Fibroblast of skin of back (primary cell): Measurements from ENCODE around the gene ARNT2.

Experiments
- DNase-seq: peaks from one replicate; pipeline ENCODE4 v3.0.0-alpha.2; 2013

Gene ARNT2

GRCh38 chr15:80518522-80518921 lies 114.3 kb downstream of the ARNT2 start:
- no peak for DNase-seq

DNA sequence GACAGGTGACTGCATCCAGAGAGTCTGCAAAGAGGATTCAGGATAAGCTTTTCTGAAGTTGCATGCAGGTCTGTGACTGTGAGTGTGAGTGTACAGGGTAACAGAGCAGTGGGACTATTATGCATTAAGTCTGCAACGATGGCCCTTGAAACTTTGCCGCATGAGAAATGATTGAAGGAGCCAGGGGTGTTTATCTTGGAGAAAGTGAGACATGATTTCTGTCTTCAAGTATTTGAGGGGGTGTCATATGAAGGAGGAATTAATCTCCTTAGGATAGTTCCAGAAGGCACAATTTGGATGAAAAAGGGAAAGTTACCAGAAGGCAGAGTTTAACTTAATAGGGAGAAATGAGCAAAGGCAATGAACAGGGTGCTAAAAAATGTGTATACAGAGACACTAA lies 119.6 kb downstream of the ARNT2 start:
- DNase-seq, result no peak

- no peak for DNase-seq
Measured at GRCh38 chr15:80525853-80526252, 121.7 kb downstream of the ARNT2 start.

DNA sequence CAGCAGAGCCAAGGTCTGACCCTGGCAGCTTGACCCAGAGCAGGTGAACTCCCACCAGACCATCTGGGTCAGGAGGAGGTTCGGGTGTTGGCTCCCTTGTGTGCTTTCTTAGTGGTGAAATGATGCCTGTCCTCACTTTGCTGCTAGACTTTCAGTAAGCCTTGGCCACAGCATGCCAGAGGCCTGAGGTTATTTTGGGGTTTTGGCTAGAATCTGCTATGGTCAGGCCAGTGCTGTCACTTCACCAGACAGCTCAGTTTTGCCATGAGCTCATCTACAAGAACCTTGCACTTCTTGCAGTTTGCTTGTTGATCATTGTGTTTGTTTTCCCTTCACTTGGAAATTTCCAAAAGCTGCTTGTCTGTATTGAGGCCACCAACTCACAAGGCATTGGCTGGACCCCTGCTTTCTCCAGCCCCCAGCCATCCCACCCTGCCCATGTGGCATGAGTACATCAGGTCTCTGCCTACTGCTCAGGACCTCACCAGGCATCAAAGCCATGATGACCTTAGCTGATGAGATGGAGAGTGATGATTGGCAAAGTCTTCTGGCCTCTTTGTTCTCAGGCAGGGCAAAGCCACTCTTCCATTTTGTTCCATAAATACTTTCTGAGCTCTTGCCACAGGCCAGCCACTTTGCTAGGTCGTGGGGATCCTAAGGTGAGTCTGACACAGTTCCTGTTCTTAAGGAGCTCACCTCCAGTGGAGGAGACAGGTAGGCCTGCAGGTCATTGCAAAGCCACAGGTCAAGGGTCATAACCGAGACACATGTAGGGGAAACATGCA lies 122.6 kb downstream of the ARNT2 start:
- peak; percentile 61 for DNase-seq

DNA sequence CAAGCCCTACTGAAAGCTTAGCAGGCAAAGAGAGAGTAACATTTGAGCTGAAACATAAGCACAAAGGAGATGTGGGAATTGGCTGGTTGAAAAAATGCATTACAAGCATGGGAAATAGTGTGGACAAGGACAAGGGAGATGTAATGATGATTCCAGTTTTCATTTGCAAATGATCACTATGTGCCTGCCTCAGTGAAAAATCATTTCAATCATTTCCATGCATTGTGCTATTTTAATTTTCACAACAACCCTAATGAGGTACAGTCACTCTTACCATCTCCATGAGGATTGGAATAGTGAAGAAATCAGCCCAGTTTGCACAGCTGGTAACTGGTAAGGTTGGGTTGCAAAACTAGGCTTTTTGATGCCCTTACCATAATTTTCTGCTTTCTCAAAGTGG lies 123.2 kb downstream of the ARNT2 start:
- DNase-seq, result no peak

DNA sequence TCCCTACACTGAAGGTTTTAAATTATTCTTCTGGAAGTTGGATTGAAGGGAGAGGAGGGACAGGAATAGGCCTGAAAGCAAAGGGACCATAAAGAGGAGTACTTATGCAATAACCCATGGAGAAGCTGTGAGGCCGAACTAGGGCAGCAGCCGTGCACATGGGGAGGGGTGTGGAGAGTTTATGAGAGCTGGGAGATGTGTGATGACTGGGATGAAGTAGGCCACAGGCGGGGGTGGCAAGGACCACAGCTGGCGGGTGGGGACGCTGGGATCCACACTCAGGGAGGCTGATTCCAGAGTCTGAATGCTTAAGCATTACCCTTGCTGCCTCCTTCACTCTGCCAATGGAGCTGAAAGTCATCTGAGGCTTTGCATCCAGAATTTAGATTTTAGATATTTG lies 123.8 kb downstream of the ARNT2 start:
- DNase-seq, result no peak

GRCh38 chr15:80530737-80531365 lies 126.7 kb downstream of the ARNT2 start:
- peak; percentile 45 for DNase-seq

GRCh38 chr15:80531388-80531787 lies 127.2 kb downstream of the ARNT2 start:
- no peak for DNase-seq

GRCh38 chr15:80531796-80532195 lies 127.6 kb downstream of the ARNT2 start:
- no peak for DNase-seq

- no peak for DNase-seq
Measured at GRCh38 chr15:80533790-80534333, 129.7 kb downstream of the ARNT2 start.

DNA sequence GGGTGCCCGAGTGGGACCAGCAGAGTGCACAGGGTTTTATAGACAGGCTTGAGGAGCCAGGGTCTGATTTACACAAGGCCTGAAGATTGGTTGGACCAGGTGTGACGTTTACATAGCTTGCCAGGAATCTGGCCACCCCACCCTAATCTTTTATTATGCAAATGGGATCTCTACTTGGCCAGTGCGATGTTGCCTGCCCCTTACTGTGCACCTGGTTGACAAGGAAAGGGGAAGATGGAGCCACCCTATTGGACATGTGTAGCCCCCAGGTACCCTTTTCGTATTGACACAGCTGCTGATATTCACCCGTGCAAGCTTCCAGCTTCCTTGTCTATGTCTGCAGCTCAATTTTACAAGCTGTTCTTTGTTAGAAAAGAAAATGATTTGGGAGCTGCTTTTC lies 132.0 kb downstream of the ARNT2 start:
- no peak for DNase-seq

GRCh38 chr15:80536716-80537115 lies 132.5 kb downstream of the ARNT2 start:
- DNase-seq, result no peak

DNA sequence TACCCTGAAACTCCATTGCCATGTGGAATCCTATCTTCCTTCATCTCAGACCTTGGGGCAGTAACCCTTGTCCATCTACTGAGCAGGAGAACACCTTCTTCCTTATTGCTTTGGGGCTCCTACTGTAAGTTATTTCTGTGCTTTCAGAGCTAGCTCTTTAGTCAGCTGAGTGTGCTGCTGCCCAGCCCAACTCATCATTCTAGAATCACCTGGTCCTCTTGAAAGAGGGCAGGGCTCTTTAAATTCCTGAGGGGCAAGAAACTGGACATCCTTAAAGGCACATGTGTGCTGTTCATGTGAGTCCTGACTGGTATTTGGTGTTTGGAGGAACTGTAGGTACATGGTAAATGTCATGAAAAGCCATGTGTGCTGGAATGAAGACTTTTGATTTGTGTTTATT lies 140.9 kb downstream of the ARNT2 start:
- DNase-seq, result no peak

- no peak for DNase-seq
Measured at GRCh38 chr15:80547264-80547663, 143.1 kb downstream of the ARNT2 start.

DNA sequence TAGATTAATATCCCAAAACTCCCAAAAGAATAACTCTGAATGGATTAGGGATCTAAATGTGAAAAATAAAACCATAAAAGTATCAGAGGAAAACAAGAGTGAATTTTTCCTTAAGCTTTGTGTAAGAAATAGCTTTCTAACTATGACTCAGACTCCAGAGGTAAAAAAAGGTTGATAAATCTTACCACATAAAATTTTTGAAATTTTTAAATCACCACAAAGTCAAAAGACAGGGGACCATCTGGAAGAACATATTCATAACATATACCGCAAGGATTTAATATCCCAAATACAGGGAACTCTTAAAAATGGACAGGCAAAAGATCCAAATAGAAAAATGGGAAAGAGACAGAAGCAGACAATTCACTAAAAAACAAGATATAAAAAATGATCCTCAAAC lies 145.0 kb downstream of the ARNT2 start:
- peak; percentile 83 for DNase-seq

DNA sequence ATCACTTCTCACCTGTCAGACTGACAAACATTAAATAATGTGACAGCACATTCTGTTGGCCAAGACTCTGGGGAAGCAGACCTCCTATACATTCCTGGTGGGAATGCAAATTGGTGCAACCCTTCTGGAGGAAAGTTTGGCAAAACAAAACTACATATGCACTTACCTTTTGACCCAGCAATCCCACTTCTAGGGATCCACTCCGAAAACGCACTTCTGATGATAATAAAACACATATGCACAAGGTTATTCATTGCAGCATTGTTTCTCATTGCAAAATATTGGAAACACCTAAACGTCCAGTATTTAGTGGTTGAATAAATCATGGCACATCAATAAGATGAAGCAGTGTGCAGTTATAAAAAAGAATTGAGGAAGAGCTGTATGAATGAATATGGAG lies 145.5 kb downstream of the ARNT2 start:
- peak; percentile 16 for DNase-seq

DNA sequence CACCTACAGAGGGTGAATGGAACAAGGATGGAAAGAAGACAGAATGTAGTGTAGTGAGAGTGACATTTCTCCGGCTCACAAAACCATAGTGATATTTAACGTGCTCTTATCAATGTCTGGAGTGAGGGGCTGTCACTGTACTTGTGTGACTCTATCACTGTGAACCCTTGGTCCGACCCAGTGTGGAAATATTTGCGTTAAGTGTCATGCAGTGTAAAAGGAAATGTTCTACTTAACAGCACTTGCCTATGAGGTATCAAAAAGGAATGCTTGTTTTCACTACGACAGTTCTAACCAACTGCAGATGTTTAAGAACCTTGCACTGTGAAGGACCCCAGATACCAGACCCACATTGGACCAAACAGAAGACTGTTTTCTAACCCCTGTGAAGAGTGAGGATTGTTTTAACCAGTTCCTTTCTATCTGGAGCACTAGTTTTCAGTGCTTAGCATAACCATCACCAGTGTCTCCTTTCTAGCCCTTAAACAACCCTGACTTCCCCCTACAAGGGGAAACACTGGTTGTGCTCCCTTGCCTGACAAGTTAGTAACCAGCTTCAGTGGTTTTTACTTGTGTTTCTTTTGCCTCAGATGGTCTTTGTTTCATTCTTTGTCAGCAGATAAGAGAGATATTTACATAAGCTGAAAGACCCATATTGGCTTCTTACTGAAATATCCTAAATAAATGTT lies 146.2 kb downstream of the ARNT2 start:
- peak; percentile 98 for DNase-seq

GRCh38 chr15:80550908-80551260 lies 146.7 kb downstream of the ARNT2 start:
- DNase-seq, result peak; percentile 72

DNA sequence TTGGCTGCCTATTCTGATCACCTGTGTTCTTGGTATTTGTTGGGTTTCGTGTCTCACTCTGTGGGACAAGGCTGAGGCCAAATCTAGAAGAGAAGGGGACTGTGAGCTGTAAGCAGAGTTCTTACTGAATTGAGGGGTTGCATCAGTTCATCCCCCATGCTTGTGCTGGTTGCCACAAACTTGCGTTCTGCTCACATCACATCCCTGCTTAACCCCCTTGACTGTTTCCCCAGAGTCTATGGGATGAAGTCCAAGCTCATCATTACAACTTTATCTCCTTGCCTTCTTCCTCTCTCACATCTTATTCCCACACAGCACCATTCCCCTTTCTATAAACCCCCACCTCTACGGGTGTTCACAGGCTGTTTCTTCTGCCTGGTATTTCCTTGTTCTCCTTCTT lies 147.2 kb downstream of the ARNT2 start:
- no peak for DNase-seq

DNA sequence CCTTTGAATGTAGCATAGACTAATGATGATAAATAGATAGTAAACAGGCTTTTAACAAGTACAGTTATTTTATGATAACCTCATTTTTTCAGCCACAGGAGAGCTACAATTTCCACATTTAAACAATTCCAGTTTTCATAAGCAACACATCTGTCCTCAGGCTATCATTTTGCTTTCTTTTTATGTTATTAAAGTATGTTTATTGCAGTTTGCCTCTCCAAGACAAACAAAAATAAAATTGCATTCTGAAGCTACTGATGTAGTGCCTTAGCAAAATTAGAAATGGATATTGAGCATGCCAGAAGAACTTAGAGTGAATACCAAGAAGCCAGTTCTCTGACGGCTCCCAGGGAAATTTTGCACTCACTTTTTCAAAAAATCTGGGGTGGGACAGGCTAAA lies 150.4 kb downstream of the ARNT2 start:
- no peak for DNase-seq

- DNase-seq, result peak; percentile 20
Measured at GRCh38 chr15:80556694-80557367, 152.6 kb downstream of the ARNT2 start.

DNA sequence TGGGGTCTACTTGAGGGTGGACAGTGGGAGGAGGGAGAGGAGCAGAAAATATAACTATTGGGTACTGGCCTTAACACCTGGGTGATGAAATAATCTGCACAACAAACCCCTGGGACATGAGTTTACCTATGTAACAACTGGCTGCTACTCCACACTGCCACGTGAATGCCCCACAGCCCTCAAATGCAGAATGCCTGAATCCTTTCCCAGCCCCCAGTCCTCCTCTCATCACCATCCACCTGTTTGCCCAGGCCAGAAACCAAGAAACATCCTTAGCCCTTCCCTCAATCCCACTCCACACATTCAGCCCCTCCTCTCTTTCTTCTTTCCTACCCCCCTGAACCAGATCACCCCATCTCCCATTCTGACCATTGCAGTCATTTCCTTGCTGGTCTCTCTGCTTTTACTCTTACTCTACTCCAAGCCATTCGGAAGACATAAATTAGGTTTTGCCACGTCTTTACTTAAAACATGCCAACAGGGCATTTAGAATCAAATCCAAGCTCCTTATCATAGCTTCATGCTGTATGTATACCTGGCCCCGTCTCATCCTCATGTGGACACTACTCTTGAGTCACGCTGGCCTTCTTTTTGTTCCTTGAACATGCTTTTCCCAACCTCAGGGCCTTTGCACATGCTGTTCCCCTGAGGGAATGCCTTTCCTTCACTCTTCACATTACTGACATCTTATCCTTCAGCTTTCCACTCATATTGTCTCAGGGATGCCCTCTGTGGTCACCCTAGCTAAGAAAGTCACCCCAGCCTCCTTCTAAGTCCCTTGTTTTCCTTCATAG lies 153.5 kb downstream of the ARNT2 start:
- no peak for DNase-seq
